ENCODE results near the gene AQP12A. TPM values are rescaled to one million over a fixed set of nuclear protein-coding genes. Genes with fewer than 3 reads are reported as not detected.

The AQP12A gene
- polyA plus RNA-seq, 1 of the 3 experiments (the other 2 are of a cell fraction): not detected

GRCh38 chr2:240745456-240745855, 53.8 kb downstream of the AQP12A start:
- Histone ChIP-seq H2AFZ (ENCODE audit: low read depth) (no peak overlapping the region), H4K20me1 (ENCODE audit: insufficient read depth) (no peaks in the 10 kb centered on the region), H3F3A (replicated peaks; ENCODE audit: insufficient read depth) (no peaks in the 10 kb centered on the region), H3K27ac (ENCODE audit: low read depth in 2 of 2, low read length in 1 of 2) (no peak overlapping the region), H3K9ac (no peak overlapping the region), H3K9me2 (no peaks in the 10 kb centered on the region), H3K27me3 (ENCODE audit: insufficient read depth) (no peaks in the 10 kb centered on the region), H3K79me2 (ENCODE audit: insufficient read depth) (no peaks in the 10 kb centered on the region), H3K36me3 (replicated peaks in 1 of 2; ENCODE audit: control insufficient read depth in 1 of 2, insufficient read depth in 2 of 2, low read length in 1 of 2) (no peaks in the 10 kb centered on the region), H3K4me1 (ENCODE audit: control insufficient read depth in 1 of 2, insufficient read depth in 2 of 2, low read depth in 1 of 2, low read length in 1 of 2) (no peaks in the 10 kb centered on the region), H3K4me3 (ENCODE audit: low read depth in 2 of 2, low read length in 1 of 2) (no peak overlapping the region), H3K9me3 (no peaks in the 10 kb centered on the region), H3K4me2 (no peak overlapping the region)
- no peak for TF ChIP-seq YY1 (IDR thresholded peaks at IDR 0.05; ENCODE audit: low read depth)
- no peak for TF ChIP-seq SIN3A (IDR thresholded peaks at IDR 0.05; ENCODE audit: borderline replicate concordance, low read depth, low read length)
- no peak for TF ChIP-seq ZBTB33 (IDR thresholded peaks at IDR 0.05; ENCODE audit: borderline replicate concordance, low read depth)
- TF ChIP-seq FOXJ3 (CRISPR knock-in tag; IDR thresholded peaks at IDR 0.05): no peak
- TF ChIP-seq RCOR1 (IDR thresholded peaks at IDR 0.05; ENCODE audit: low read length): no peak
- no peak for TF ChIP-seq MEF2A (IDR thresholded peaks at IDR 0.05; ENCODE audit: borderline replicate concordance, low read depth)
- no peak for TF ChIP-seq TAF1 (IDR thresholded peaks at IDR 0.05; ENCODE audit: borderline replicate concordance, low read depth, low read length)
- no peak for TF ChIP-seq TCF12 (IDR thresholded peaks at IDR 0.05)
- TF ChIP-seq, protein P1, sequence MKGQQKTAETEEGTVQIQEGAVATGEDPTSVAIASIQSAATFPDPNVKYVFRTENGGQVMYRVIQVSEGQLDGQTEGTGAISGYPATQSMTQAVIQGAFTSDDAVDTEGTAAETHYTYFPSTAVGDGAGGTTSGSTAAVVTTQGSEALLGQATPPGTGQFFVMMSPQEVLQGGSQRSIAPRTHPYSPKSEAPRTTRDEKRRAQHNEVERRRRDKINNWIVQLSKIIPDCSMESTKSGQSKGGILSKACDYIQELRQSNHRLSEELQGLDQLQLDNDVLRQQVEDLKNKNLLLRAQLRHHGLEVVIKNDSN (IDR thresholded peaks at IDR 0.05; ENCODE audit: borderline replicate concordance, low read depth): no peak
- no peak for TF ChIP-seq EP300 (IDR thresholded peaks at IDR 0.05; ENCODE audit: borderline replicate concordance in 1 of 2, low read depth in 1 of 2, low read length in 1 of 2)
- CTCF ChIA-PET: interaction anchor here (1.3 kb wide), 1 partner anchor 231 kb away, joined by 3 read pairs; no protein-coding TSS in a partner anchor
- POLR2A ChIA-PET: no interaction called here
- WGBS (ENCODE audit: low lambda C conversion rate): 73% methylated on average over 4 of the region's 15 CpGs
- DNase-seq: no peak

DNA sequence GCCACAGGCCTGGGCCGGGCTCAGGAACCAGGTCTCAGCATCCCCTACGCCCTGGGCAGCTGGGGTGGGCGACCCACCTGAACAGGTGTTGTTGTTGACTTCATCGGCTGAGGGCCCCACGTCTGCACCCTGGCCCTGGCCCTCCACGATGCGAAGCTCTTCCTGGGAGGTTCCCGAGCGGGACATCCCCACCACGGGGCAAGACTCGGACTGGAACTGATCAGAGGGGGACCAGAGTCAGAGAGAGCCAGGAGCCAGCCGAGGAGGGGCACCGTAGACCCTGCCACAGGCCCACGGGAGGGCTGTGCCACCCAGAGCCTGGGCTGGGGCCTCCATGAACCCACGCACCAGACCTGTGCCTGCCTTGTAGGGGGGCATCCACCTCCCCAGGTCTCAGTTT, 54.3 kb downstream of the AQP12A start:
- Histone ChIP-seq H3K4me1 (ENCODE audit: control insufficient read depth in 1 of 2, insufficient read depth in 2 of 2, low read depth in 1 of 2, low read length in 1 of 2) (no peaks in the 10 kb centered on the region), H3K9me2 (no peaks in the 10 kb centered on the region), H4K20me1 (ENCODE audit: insufficient read depth) (no peaks in the 10 kb centered on the region), H3K36me3 (replicated peaks in 1 of 2; ENCODE audit: control insufficient read depth in 1 of 2, insufficient read depth in 2 of 2, low read length in 1 of 2) (no peaks in the 10 kb centered on the region), H2AFZ (ENCODE audit: low read depth) (no peak overlapping the region), H3K27me3 (ENCODE audit: insufficient read depth) (no peaks in the 10 kb centered on the region), H3K4me2 (no peak overlapping the region), H3K9ac (no peak overlapping the region), H3K4me3 (ENCODE audit: low read depth in 2 of 2, low read length in 1 of 2) (no peak overlapping the region), H3K79me2 (ENCODE audit: insufficient read depth) (no peaks in the 10 kb centered on the region), H3F3A (replicated peaks; ENCODE audit: insufficient read depth) (no peaks in the 10 kb centered on the region), H3K9me3 (no peaks in the 10 kb centered on the region), H3K27ac (ENCODE audit: low read depth in 2 of 2, low read length in 1 of 2) (no peak overlapping the region)
- WGBS (ENCODE audit: low lambda C conversion rate): 0% methylated on average over 1 of the region's 15 CpGs
- DNase-seq: no peak
- CTCF ChIA-PET: interaction anchor here (1.3 kb wide), 1 partner anchor 232 kb away, joined by 3 read pairs; no protein-coding TSS in a partner anchor
- POLR2A ChIA-PET: no interaction called here
- TF ChIP-seq MEF2A (IDR thresholded peaks at IDR 0.05; ENCODE audit: borderline replicate concordance, low read depth) (no peak), TAF1 (IDR thresholded peaks at IDR 0.05; ENCODE audit: borderline replicate concordance, low read depth, low read length) (no peak), NFIC (IDR thresholded peaks at IDR 0.05; ENCODE audit: borderline replicate concordance) (no peak), GATA2 (CRISPR knock-in tag; IDR thresholded peaks at IDR 0.05) (no peak), NRF1 (IDR thresholded peaks at IDR 0.05; ENCODE audit: low read depth, low read length) (no peak), YY1 (IDR thresholded peaks at IDR 0.05; ENCODE audit: low read depth) (no peak), EP300 (IDR thresholded peaks at IDR 0.05; ENCODE audit: borderline replicate concordance in 1 of 2, low read depth in 1 of 2, low read length in 1 of 2) (no peak), FOXJ3 (CRISPR knock-in tag; IDR thresholded peaks at IDR 0.05) (no peak), POLR2AphosphoS5 (IDR thresholded peaks at IDR 0.05; ENCODE audit: low read depth, low read length) (no peak), ZBTB33 (IDR thresholded peaks at IDR 0.05; ENCODE audit: borderline replicate concordance, low read depth) (no peak), SIN3A (IDR thresholded peaks at IDR 0.05; ENCODE audit: borderline replicate concordance, low read depth, low read length) (no peak), EZH2phosphoT487 (IDR thresholded peaks at IDR 0.05; ENCODE audit: borderline replicate concordance, low read depth) (no peak), IRF3 (IDR thresholded peaks at IDR 0.05; ENCODE audit: low read depth, low read length) (no peak), RAD21 (IDR thresholded peaks at IDR 0.05; ENCODE audit: low read length) (no peak)
- TF ChIP-seq, protein P2, sequence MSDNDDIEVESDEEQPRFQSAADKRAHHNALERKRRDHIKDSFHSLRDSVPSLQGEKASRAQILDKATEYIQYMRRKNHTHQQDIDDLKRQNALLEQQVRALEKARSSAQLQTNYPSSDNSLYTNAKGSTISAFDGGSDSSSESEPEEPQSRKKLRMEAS (IDR thresholded peaks at IDR 0.05; ENCODE audit: low read depth): no peak
- TF ChIP-seq, protein P1 (IDR thresholded peaks at IDR 0.05; ENCODE audit: borderline replicate concordance, low read depth): no peak

Measured in SK-N-SH (cell line).